Mucosa of rectum (tissue), 2 donors: ENCODE measurements around the gene MIAT.

Experiments
- H3K27ac ChIP-seq, 2 donors: one replicate each; pipeline ENCODE4 v1.7.0; 2013; ENCODE audit warnings: inconsistent platforms in 2 of 2, low read depth in 2 of 2, low read length in 2 of 2
- H3K27me3 ChIP-seq, 2 donors: one replicate each; pipeline ENCODE4 v1.7.0; 2013; ENCODE audit warnings: low read length in 2 of 2; ENCODE audit not compliant: control insufficient read depth in 2 of 2, insufficient read depth in 2 of 2
- H3K36me3 ChIP-seq, 2 donors: one replicate each; pipeline ENCODE4 v1.7.0; 2013; ENCODE audit warnings: low read length in 2 of 2; ENCODE audit not compliant: control insufficient read depth in 2 of 2, insufficient read depth in 2 of 2
- H3K4me1 ChIP-seq, 2 donors: one replicate each; pipeline ENCODE4 v1.7.0; 2013; ENCODE audit warnings: low read length in 2 of 2, mild to moderate bottlenecking in 1 of 2; ENCODE audit not compliant: control insufficient read depth in 2 of 2, insufficient read depth in 2 of 2
- H3K4me3 ChIP-seq, 2 donors: one replicate each; pipeline ENCODE4 v1.7.0; 2013; ENCODE audit warnings: low read length in 2 of 2
- H3K9ac ChIP-seq, 2 donors: one replicate each; pipeline ENCODE4 v1.7.0; 2013; ENCODE audit warnings: low read length in 2 of 2, low read depth in 1 of 2, mild to moderate bottlenecking in 1 of 2
- H3K9me3 ChIP-seq, 2 donors: one replicate each; pipeline ENCODE4 v1.7.0; 2013; ENCODE audit warnings: low read length in 2 of 2; ENCODE audit not compliant: control insufficient read depth in 2 of 2
- donor health status: healthy.
- donor health status: Normal muscosa, but diverticular disease.

The MIAT gene

DNA sequence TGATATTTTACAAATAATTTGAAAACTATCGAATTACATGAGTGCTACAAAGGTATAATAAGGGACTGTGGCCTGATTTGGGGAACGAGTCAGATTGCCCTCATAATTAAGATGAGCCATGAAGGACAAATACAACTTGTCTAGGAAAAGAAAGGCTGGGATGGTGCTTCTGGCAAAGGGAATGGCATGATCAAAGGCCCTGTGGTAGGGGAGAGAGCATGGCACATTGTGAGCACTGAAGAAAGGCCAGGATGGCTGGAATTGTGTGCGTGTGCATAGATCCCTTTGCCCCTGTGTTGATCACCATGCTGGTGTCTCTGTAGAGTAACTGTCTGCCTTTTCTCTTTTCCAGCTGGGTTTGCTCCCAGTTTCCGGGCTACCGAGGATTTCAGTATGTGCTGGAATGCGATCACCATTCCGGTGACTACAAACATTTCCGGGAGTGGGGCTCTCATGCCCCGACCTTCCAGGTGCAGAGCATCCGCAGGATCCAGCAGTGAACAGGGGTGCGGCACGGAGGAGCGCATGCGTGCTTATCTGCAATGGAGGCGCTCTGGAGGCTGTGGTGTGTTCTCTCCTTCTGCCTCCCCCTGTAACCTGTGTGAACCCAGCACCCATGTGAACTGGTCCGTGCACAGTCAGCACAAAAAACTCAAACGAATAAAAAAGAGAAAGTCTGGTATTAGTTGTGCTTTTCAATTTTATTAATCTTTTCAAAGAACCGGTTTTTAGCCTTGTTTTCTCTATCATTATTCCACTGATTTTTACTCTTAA, 27.2 kb upstream of the MIAT start:
- Histone ChIP-seq H3K27ac (no peak overlapping the region), H3K9me3 (no peaks in the 10 kb centered on the region), H3K4me1 (peaks cover 6 to 8% of the 10 kb centered on the region in 2 donors), H3K9ac (no peak overlapping the region), H3K27me3 (no peaks in the 10 kb centered on the region), H3K36me3 (no peaks in the 10 kb centered on the region), H3K4me3 (no peak overlapping the region)

DNA sequence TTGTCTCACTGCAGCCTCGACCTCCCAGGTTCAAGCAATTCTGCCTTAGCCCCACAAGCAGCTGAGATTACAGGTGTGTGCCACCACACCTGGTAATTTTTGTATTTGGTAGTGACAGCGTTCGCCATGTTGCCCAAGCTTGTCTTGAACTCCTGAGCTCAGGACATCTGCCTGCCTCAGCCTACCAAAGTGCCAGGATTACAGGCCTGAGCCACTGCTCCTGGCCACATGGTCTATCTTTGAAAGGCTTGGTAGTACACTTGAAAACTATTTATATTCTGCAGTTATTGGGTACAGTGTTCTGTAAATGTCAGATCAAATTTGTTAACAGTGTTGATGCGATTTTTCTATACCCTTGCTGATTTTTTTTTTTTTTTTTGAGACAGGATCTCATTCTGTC, 26.1 kb upstream of the MIAT start:
- no peak overlapping the region for H3K27ac ChIP-seq
- H3K9ac ChIP-seq = no peak overlapping the region
- no peaks in the 10 kb centered on the region for H3K9me3 ChIP-seq
- H3K4me1 ChIP-seq = peaks cover 6 to 8% of the 10 kb centered on the region in 2 donors
- H3K27me3 ChIP-seq = no peaks in the 10 kb centered on the region
- H3K36me3 ChIP-seq = no peaks in the 10 kb centered on the region
- no peak overlapping the region for H3K4me3 ChIP-seq

DNA sequence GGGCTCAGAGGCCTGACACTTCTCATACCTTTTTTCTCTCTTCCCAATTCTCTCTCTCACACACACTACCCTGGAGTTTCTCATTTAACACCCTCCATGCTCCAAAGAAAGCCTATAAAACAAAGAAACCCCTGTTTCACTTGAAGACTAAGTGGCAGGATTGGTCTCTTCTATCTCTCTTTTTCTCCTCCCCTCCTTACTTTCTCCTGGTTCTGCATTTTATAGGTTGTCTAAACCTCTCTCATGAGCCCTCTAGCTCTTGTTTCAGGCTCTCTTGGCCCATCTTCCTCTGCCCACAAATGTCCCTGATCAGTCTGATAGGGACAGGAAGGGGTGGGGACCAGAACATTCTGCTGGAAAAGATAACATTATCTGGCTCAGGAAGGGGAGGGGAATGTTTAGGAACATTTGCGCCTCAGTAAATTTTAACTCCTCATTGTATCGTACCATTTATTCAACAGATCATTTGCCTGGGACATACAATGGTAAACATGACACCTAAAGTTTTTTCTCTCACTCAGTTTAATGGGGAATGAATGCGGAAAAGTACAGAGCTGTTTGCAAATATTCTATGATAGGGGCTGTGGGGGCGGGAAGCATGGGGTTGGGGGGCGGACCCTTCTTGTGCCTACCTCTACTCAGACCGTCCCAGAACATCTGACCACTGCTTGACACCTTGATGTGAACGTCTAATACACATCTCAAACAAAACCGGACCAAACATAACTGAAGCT, 24.8 kb upstream of the MIAT start:
- no peak overlapping the region for H3K27ac ChIP-seq
- H3K27me3 ChIP-seq = no peaks in the 10 kb centered on the region
- H3K9me3 ChIP-seq = no peaks in the 10 kb centered on the region
- H3K4me1 ChIP-seq = peaks cover 6 to 8% of the 10 kb centered on the region in 2 donors
- H3K9ac ChIP-seq = no peak overlapping the region
- no peak overlapping the region for H3K4me3 ChIP-seq
- no peaks in the 10 kb centered on the region for H3K36me3 ChIP-seq

DNA sequence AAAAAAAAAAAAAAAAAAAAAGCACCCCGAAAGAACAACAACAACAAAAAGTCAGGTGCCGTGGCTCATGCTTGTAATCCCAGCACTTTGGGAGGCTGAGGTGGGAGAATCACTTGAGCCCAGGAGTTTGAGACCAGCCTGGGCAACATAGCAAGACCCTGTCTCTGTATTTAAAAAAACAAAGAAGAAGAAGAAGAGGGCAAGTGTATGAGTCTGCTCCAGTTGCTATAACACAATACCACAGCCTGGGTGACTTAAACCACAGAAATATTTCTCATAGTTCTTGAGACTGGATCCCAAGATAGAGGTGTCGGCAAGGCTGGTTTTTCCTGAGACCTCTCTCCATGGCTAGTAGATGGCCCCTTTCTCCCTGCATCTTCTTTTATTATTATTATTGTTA, 23.2 kb upstream of the MIAT start:
- Histone ChIP-seq H3K27ac (no peak overlapping the region), H3K9me3 (no peaks in the 10 kb centered on the region), H3K9ac (no peak overlapping the region)

DNA sequence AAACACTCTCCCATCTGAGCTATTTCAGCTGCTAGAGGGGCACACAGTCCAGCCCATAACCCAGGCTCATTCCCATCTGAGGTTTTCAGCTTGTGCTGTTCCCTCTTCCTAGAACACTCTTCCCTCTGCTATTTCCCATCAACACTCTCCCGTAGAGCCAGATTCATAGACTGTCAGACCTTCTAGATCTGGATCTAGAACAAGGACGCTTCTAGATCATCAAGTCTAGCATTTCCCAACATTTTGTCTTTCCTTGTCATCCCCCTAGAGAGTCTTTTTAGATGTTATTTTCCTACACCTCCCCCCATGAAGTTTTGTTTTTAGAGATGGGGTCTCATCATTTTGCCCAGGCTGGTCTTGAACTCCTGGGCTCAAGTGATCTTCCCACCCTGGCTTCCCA, 22.3 kb upstream of the MIAT start:
- peaks cover 0 to 4% of the 10 kb centered on the region in 2 donors for H3K27me3 ChIP-seq
- no peaks in the 10 kb centered on the region for H3K9me3 ChIP-seq
- no peak overlapping the region for H3K4me3 ChIP-seq
- H3K9ac ChIP-seq = no peak overlapping the region
- no peaks in the 10 kb centered on the region for H3K4me1 ChIP-seq
- H3K27ac ChIP-seq = no peak overlapping the region
- H3K36me3 ChIP-seq = no peaks in the 10 kb centered on the region

More for the DNA sequence above, 23.2 kb upstream of the MIAT start:
- no peaks in the 10 kb centered on the region for H3K36me3 ChIP-seq
- H3K27me3 ChIP-seq = peaks cover 0 to 4% of the 10 kb centered on the region in 2 donors
- H3K4me3 ChIP-seq = no peak overlapping the region
- H3K4me1 ChIP-seq = peaks cover 0 to 2% of the 10 kb centered on the region in 2 donors

DNA sequence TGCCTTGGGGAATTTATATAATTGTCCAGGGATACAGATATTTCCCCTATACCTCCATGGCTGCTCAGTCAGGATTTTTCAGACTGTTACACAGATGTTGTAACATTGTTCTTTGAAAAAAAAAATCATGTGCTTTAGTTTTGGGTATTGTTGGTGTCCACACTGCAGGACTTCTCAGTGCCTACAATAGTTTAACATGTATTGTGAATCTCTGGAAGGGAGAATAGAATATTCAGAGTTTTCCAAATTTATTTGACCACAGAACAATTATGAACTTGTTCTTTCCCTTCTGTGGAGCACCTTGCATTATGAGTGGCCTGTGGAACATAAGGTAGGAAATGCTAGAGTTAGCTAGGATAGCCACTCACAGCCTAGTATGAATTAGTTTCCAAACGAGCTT, 21.1 kb upstream of the MIAT start:
- no peaks in the 10 kb centered on the region for H3K9me3 ChIP-seq
- H3K4me1 ChIP-seq = no peaks in the 10 kb centered on the region
- H3K27ac ChIP-seq = no peak overlapping the region
- H3K27me3 ChIP-seq = peaks cover 0 to 4% of the 10 kb centered on the region in 2 donors
- H3K4me3 ChIP-seq = no peak overlapping the region
- H3K9ac ChIP-seq = no peak overlapping the region
- no peaks in the 10 kb centered on the region for H3K36me3 ChIP-seq

DNA sequence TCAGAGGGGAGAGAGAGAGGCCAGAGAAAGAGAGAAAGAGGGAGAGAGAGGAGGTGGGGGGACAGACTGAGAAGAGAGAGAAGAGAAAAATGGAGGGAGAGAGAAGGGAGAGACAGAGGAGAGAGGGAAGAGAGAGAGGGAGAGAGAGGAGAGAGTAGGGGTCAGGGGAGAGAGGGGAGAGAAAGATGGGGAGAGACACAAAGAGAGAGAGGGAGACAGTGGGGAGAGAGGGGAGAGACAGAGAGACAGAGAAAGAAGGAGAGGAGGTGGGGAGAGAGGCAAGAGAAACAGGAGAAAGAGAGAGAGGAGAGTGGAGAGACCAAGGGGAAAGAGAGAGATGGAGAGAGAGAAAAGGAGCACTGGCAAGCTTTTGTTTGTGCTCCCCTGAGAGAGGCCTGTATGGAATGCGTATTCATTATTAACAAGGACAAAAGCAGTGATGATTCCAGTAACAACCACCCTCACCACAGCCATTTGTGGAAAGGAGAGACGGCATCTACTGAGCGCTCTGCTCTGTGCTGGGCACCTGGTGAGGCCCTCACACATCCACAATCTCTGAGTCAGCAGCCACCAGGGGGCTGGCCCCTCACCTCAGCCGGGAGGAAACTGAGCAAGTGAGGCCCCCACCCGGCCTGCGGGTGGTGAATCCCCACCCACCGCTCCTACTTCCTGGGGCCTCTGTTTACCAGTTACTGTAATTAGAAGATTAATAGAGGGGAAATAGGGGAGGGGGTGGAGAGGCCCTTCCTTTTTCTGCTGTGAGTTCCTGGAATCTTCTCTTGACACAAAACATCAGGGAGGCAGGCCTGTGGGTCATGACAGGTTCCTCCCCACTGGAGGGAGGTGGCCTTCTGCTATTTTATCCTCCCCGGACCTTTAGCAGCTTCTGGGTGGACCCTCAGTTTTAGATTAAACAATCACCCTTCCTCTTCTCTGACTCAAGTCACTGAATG, 14.6 kb upstream of the MIAT start:
- H3K36me3 ChIP-seq = no peaks in the 10 kb centered on the region
- no peaks in the 10 kb centered on the region for H3K9me3 ChIP-seq
- H3K27ac ChIP-seq = peak overlapping the region in 1 of 2 donors; percentile 13
- peaks cover 0 to 8% of the 10 kb centered on the region in 2 donors for H3K27me3 ChIP-seq
- H3K4me3 ChIP-seq = no peak overlapping the region
- H3K4me1 ChIP-seq = peaks cover 0 to 4% of the 10 kb centered on the region in 2 donors
- H3K9ac ChIP-seq = no peak overlapping the region

DNA sequence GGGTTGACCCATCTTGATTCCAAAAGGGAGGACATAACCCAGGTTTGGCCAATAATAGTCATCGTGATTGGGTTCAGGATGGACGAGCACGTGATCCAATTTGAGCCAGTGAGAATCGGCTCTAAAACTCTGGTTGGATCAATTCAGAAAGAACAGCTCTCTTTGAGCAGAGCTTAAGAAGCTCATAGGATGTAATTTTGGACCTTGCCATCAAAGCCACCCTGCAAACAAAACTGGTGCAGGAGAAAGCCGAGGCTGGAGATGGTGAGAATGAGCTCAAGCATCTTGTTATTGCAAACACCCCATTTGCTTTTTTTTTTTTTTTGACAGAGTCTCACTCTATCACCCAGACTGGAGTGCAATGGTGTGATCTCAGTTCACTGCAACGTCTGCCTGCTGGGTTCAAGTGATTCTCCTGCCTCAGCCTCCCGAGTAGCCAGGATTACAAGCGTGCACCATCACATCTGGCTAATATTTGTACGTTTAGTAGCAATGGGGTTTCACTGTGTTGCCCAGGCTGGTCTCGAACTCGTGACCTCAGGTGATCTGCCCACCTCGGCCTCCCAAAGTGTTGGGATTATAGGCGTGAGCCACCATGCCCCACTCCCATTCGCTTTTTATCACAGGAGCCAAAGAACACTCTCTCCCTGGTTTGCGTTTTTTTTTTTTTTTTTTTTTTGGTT, 13.8 kb upstream of the MIAT start:
- H3K27me3 ChIP-seq = peaks cover 0 to 10% of the 10 kb centered on the region in 2 donors
- no peaks in the 10 kb centered on the region for H3K9me3 ChIP-seq
- no peak overlapping the region for H3K4me3 ChIP-seq
- peaks cover 0 to 4% of the 10 kb centered on the region in 2 donors for H3K4me1 ChIP-seq
- H3K27ac ChIP-seq = peak overlapping the region in 1 of 2 donors; percentile 13
- H3K36me3 ChIP-seq = no peaks in the 10 kb centered on the region
- H3K9ac ChIP-seq = no peak overlapping the region

DNA sequence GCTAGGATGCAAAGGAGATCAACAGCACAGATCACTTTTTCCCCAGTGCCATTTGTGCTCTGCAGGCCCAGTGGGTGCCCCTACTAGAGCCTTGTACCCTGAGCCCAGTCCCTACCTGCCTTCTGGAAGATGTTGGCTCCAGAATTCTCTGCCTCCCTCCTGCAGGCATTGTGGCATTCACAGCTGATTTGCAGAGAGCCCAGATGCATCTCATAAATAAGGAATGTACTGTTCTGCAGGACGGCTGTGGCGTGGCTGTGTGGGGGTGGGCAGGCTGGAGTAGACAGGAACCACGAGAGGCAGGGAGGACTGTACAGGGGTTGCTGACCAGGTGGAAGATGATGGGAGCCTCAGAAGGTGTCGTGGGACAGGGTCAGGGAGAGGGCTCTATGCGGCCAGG, 11.2 kb upstream of the MIAT start:
- Histone ChIP-seq H3K27me3 (peaks cover 3 to 14% of the 10 kb centered on the region in 2 donors), H3K9me3 (no peaks in the 10 kb centered on the region), H3K4me1 (peaks cover 0 to 4% of the 10 kb centered on the region in 2 donors), H3K4me3 (no peak overlapping the region), H3K27ac (no peak overlapping the region), H3K36me3 (no peaks in the 10 kb centered on the region), H3K9ac (no peak overlapping the region)
